Upper lobe of left lung (tissue), 4 donors: Measurements from ENCODE around the gene NUP188.

Experiments used
- CTCF ChIP-seq, 6 experiments: fragments of 450-650 bp in 4 of 6; fragments of 200-600 bp in 2 of 6; sonication (generic) in 2 of 6; IDR thresholded peaks; one replicate each; pipeline ENCODE4 v1.5.1; 2016 to 2019; ENCODE audit warnings: antibody characterized with exemption in 6 of 6
- EP300 ChIP-seq, 4 donors: sonication (generic); formaldehyde crosslinking; IDR thresholded peaks; one replicate each; pipeline ENCODE4 v1.5.1; 2017; ENCODE audit warnings: antibody characterized with exemption in 4 of 4, control low read depth in 2 of 4

DNA sequence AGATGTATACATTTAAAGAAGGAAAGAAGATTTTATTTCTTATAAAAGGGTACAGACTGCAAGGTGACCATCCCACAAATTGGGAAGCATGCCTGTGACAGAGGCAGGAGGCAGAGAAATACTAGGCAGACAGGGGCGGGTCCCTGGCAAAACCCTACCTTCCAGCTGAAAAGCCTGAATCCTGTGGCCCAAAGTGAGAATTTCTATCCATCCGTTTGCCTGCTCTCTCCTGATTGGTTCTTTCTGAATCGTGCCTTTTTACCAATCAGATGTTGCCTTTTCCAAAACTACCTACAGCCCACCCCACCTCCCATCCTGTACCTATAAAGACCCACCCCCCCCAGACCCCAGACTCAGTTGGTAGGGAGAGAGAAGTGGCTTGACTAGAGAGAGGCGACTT is 84.0 kb downstream of the NUP188 start:
- TF ChIP-seq EP300 (IDR thresholded peaks at IDR 0.05) (no peak), CTCF (IDR thresholded peaks at IDR 0.05) (no peak)
